HFF-Myc (cell line): Measurements from ENCODE around the gene EIF4H.
"Not testable (repeated sequence)": the region's sequence is repeated elsewhere in the genome, so short reads cannot be mapped to it uniquely, and the experiment has no call there.

Experiments
- DNase-seq: peaks from one replicate; pipeline ENCODE4 v3.0.0-alpha.2; 2011; ENCODE audit warnings: low read depth; ENCODE audit errors: extremely low read depth
- H3K4me3 ChIP-seq: replicated peaks from 2 replicates; pipeline ENCODE4 v1.5.1; 2011; ENCODE audit warnings: low read depth, mild to moderate bottlenecking, control low read depth, low read length
- TF ChIP-seq, protein P1 (sequence below): IDR thresholded peaks from 2 replicates; pipeline ENCODE4 v1.5.1; 2012; ENCODE audit warnings: mild to moderate bottlenecking, low read depth, low read length, control low read depth; ENCODE audit errors: missing control alignments

The EIF4H gene

DNA sequence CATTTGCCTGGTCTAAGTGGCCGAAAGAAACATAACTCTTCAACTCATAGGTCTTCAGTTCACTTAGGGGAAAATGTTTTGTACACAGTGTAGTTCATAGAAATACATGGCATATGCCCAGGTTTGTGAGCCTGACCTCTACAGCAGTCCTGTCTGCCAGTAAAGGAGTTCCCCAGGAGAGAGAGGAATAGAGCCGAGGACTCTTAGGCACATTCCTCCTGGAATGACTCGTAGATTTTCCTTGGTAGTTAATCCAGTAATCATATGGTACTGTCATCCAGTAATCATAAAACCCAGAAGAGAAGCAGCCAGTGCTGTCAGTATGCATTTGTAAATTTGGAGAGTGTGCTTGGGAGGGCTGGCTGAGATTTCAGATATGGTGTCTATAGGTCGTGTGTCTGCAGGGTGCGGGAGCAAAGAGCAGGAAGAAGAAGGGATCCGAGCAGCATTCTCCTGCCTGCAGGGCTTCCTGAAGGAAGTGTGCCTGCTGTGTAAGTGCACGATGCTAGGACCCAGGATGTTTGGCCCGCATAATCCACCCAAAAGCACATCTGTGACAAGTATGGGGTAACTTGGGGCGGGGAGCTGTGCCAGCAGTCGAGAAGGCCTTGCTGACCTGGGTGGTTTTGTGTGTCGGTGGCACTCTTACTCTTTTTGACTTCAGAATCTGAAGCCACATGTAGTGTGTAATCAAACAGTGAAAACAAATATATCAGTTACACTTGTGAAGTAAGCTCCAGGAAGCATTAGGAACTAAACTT is 13.9 kb downstream of the EIF4H start:
- H3K4me3 ChIP-seq: no peak overlapping the region
- DNase-seq: no peak
- TF ChIP-seq, protein P1, sequence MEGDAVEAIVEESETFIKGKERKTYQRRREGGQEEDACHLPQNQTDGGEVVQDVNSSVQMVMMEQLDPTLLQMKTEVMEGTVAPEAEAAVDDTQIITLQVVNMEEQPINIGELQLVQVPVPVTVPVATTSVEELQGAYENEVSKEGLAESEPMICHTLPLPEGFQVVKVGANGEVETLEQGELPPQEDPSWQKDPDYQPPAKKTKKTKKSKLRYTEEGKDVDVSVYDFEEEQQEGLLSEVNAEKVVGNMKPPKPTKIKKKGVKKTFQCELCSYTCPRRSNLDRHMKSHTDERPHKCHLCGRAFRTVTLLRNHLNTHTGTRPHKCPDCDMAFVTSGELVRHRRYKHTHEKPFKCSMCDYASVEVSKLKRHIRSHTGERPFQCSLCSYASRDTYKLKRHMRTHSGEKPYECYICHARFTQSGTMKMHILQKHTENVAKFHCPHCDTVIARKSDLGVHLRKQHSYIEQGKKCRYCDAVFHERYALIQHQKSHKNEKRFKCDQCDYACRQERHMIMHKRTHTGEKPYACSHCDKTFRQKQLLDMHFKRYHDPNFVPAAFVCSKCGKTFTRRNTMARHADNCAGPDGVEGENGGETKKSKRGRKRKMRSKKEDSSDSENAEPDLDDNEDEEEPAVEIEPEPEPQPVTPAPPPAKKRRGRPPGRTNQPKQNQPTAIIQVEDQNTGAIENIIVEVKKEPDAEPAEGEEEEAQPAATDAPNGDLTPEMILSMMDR: no peak

GRCh38 chr7:74190259-74190658 is 16.1 kb downstream of the EIF4H start:
- no peak for DNase-seq
- TF ChIP-seq, protein P1: no peak
- no peak overlapping the region for H3K4me3 ChIP-seq

DNA sequence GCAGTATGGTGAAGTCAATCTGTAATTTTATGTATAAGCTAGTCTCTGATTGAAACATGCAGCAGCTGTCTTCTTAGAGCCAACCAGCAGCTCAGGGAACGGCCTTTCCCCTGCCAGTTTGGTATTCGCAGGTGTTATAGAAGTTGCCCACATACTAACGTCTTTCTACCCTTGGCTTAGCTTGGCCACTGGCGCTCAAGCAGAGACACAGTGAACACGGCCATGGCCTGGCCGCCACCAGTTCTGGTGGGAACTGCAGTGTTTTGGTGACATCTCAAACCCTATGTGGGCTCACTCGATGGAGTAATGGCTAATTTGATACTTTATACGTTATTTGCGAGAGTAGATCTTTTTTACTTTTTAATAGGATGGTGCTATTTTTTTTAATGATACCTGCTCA is 17.1 kb downstream of the EIF4H start:
- no peak for DNase-seq
- TF ChIP-seq, protein P1: no peak
- no peak overlapping the region for H3K4me3 ChIP-seq

DNA sequence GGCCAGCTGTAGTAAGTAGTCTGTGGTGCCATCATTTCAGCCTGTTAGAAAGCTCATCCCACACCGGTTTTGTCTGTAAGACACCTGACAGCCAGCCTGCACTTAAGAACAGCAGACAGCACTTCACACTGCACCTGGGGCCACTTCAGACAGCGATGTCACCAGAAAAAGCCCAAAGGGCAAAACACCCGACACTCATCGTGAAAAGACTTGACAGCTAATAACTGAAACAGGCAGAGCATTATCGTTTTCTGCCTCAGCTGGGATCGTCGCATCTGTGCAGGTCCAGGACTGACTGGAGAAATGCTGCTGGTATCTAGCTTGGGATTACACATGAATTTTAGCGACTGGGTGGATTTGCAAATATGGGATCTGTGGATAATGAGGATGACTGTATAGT is 18.9 kb downstream of the EIF4H start:
- no peak overlapping the region for H3K4me3 ChIP-seq
- TF ChIP-seq, protein P1: no peak
- DNase-seq: no peak

GRCh38 chr7:74193913-74194312 is 19.8 kb downstream of the EIF4H start:
- TF ChIP-seq, protein P1: no peak

DNA sequence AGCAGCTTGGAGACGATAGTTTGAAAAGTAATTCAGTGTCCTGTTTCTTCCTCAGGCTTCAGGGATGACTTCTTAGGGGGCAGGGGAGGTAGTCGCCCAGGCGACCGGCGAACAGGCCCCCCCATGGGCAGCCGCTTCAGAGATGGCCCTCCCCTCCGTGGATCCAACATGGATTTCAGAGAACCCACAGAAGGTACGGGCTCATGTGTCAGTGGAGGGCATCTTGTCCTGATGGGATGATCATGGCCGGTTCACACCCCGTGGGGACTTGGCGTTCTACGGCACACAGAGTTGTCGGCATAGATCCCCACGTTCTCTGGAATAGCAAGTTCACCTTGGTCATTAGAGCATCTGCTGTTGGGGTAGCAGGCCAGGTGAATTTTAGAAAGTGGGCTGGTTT is 20.5 kb downstream of the EIF4H start:
- no peak overlapping the region for H3K4me3 ChIP-seq
- DNase-seq: no peak
- TF ChIP-seq, protein P1: no peak

More at GRCh38 chr7:74193913-74194312, 19.8 kb downstream of the EIF4H start:
- no peak for DNase-seq
- no peak overlapping the region for H3K4me3 ChIP-seq

GRCh38 chr7:74195139-74195860 is 21.1 kb downstream of the EIF4H start:
- DNase-seq, H3K4me3 ChIP-seq: not testable (repeated sequence)

DNA sequence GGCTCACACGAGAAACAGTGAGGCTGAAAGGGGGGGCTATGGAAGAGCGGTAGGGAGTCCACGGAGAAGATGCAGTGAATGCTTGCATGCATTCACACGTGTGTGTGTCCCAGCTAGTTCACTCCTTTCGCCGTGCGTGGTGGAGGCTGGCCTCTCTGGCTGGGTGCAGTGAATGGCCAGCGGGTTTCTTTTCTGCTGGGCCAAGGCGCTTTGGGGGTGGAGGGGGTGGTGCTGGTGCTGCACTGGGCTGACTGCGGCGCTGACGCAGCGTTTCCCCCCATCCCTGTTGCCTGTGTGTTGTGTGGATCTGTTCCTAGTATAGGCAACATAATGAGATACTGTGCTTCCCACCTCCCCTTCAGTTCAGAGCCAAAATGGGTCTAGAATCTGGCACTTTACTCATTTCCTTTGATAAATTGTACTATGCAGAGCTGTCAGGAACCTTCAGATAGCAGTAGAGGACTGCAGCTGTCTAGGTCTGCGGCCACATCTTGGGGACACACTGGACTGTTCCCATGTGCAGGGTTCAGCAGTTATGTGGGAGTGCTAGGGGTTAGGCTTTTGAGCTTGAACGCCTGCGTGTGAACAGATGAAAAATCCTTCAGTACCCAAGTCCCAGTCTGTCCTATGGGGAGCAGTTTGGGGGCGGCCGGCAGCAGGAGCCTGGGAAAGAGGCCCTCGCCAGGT is 22.0 kb downstream of the EIF4H start:
- DNase-seq, H3K4me3 ChIP-seq: not testable (repeated sequence)
